Measurements from ENCODE around the gene NQO2. TPM values are rescaled to one million over a fixed set of nuclear protein-coding genes. Genes with fewer than 3 reads are reported as not detected.
"Not testable (repeated sequence)": the region's sequence is repeated elsewhere in the genome, so short reads cannot be mapped to it uniquely, and the experiment has no call there.

The NQO2 gene
- total and polyA plus RNA-seq, 4 experiments from 2014 or later = 34.2 to 53.1 (median 42.8) TPM

DNA sequence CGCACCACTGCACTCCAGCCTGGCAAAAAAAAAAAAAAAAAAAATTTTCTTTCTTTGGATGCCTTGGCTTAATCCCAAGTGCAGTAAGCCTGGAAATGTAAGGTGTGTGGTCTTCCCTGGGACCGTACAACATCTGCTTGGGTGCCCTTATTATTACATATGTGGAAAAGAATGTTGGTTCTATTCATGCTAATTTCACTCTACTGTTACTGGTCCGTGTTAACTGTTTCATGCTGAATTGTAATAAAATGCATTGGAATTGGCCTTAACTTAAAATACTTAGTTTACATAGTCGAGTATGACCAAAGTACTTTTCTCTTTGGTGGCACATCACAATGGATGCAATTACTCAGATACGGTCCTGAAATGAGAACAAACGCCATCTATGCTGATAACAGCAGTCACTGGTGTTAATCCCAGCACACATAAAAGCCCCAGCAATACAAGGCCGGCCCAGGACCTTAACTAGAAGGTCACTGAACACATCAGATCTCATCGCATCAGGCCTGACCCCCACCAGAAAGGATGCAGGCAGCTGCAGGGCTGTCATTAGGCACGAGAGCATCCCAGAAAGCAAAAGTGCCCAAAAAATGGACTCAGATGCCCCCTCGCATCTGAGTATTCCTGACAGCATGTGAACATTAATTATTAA lies 29.5 kb upstream of the NQO2 start:
- no peaks in the 10 kb centered on the region for H3K36me3 ChIP-seq (ENCODE audit: insufficient read depth, low read length)
- intact Hi-C loops (cut with micrococcal nuclease) = loop anchor here (2.0 kb wide), 1 partner anchor 27 kb away; no protein-coding TSS in a partner anchor
- Mint-ChIP-seq H3K4me1 (peaks cover 28 to 51% (median 31%) of the 10 kb centered on the region in 4 donors), H3K27ac (peak overlapping the region; percentile 69 to 93 (median 91)), H3K36me3 (peaks cover 0 to 2% of the 10 kb centered on the region in 2 donors), H3K9me3 (no peaks in the 10 kb centered on the region), H3K27me3 (peaks cover 0 to 2% of the 10 kb centered on the region in 2 donors), H3K4me3 (peak overlapping the region; percentile 81 to 91 (median 88))
- H3K4me1 ChIP-seq (ENCODE audit: insufficient read depth, low read length) = peaks cover 23% of the 10 kb centered on the region
- POLR2A ChIA-PET (ENCODE audit: partially characterized antibody) = no interaction called here
- CTCF ChIA-PET (ENCODE audit: partially characterized antibody) = no interaction called here
- DNase-seq = no peak
- H3K9me3 ChIP-seq (ENCODE audit: control insufficient read depth in 1 of 2, low read length in 2 of 2) = no peaks in the 10 kb centered on the region
- H3K4me3 ChIP-seq (ENCODE audit: low read length in 2 of 2) = no peak overlapping the region
- no peaks in the 10 kb centered on the region for H3K27me3 ChIP-seq (ENCODE audit: insufficient read depth, low read length)
- H3K27ac ChIP-seq (ENCODE audit: low read depth, low read length) = no peak overlapping the region

DNA sequence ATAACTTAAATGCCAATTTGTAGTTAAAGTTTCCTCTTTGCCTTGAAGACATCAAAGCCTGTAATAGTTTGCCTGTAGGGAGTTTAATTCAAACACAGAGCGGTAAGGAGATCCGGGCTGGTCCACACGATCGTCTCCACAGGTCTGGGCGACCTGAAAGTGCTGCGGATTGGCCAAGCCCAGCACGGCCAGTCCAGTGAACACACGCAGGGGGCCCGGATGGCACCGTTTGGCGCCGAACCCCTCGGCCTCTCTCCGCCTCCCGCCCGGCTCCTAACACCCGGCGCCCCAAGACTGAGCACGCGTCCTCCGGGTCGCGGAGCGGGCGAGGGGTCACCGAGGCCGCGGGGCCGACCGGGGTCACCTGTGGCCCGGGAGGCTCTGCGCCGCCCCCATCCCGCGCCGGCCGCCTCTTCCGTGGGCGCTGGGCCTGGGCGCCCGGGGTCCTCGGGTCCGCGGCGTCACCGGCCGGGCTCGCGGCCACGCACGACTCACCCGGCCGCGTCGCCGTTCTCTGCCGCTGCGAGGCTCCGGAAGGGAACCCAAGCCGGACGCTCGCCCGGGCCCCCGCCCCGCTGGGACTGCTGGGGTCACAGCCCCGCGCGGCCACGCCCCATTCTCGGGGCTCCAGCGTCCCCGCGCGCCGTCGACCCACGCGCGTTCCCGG lies 28.8 kb upstream of the NQO2 start:
- ChIA-PET CTCF (ENCODE audit: partially characterized antibody) (no interaction called here), POLR2A (ENCODE audit: partially characterized antibody) (interaction anchor here (0.6 to 1.6 kb wide), 7 partner anchors 13 to 129 kb away, joined by 3 to 27 read pairs (median 4); partner anchors contain the start of gene SERPINB1)
- intact Hi-C loops (cut with micrococcal nuclease) = loop anchor here (1.0 to 2.0 kb wide), 2 partner anchors 18 to 28 kb away; no protein-coding TSS in a partner anchor
- DNase-seq = peak; percentile 30 to 52 (median 37)
- peaks cover 0 to 2% of the 10 kb centered on the region in 2 donors for H3K27me3 Mint-ChIP-seq
- Histone ChIP-seq H3K27ac (ENCODE audit: low read depth, low read length) (peak overlapping the region; percentile 55), H3K4me1 (ENCODE audit: insufficient read depth, low read length) (peaks cover 21% of the 10 kb centered on the region), H3K36me3 (ENCODE audit: insufficient read depth, low read length) (no peaks in the 10 kb centered on the region), H3K4me3 (ENCODE audit: low read length in 2 of 2) (peak overlapping the region in 1 of 2 donors; percentile 60), H3K27me3 (ENCODE audit: insufficient read depth, low read length) (no peaks in the 10 kb centered on the region), H3K9me3 (ENCODE audit: control insufficient read depth in 1 of 2, low read length in 2 of 2) (no peaks in the 10 kb centered on the region)
- peak overlapping the region; percentile 69 to 93 (median 91) for H3K27ac Mint-ChIP-seq
- H3K4me3 Mint-ChIP-seq = peak overlapping the region; percentile 81 to 92 (median 89)
- H3K36me3 Mint-ChIP-seq = peaks cover 0 to 2% of the 10 kb centered on the region in 2 donors
- no peaks in the 10 kb centered on the region for H3K9me3 Mint-ChIP-seq
- peaks cover 27 to 50% (median 30%) of the 10 kb centered on the region in 4 donors for H3K4me1 Mint-ChIP-seq

DNA sequence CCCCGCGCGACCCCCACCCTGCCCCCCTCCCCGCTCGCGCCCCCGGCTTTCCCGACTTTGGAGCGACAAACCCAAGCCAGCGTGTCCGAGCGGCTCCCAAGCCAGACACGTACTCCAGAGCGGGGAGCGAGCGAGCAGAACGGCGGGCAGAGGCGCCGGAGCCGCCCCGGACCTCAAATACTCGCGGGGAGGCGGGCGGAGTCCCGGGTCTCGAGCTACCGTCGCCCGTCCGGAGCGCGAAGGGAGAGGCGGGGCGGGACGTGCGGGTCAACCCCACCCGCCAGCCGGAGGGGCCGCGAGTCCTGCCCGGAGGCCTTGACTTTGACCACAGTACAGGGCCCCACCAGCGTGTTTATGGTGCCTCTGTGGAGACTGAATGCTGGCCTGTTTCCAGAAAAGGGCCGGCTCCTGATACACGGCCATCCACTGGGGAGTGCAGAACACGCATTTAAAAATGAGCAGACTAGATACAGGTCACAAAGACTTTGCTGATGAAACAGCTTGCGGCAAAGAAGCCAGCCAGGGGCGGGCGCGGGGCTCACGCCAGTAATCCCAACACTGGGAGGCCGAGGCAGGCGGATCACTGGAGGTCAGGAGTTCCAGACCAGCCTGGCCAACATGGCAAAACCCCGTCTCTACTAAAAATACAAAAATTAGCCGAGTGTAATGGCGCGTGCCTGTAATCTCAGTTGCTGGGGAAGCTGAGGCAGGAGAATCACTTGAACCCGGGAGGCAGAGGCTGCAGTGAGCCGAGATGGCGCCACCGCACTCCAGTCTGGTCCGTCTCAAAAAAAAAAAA lies 28.1 kb upstream of the NQO2 start, which contains the start of gene SERPINB6:
SERPINB6 (minus strand) TSS at position 148 of the 799 bp plus-strand sequence. CDS start 12,235 bp downstream, outside the sequence.
- DNase-seq = peak; percentile 42 to 50 (median 49)
- Mint-ChIP-seq H3K4me1 (peaks cover 25 to 44% (median 29%) of the 10 kb centered on the region in 4 donors), H3K27me3 (peaks cover 1 to 2% of the 10 kb centered on the region in 2 donors), H3K27ac (peak within 1 kb of the TSS; percentile 85 to 96 (median 91)), H3K36me3 (peaks cover 0 to 2% of the 10 kb centered on the region in 2 donors), H3K4me3 (peak within 1 kb of the TSS; percentile 87 to 93 (median 90)), H3K9me3 (no peaks in the 10 kb centered on the region)
- Histone ChIP-seq H3K36me3 (ENCODE audit: insufficient read depth, low read length) (no peaks in the 10 kb centered on the region), H3K27me3 (ENCODE audit: insufficient read depth, low read length) (no peaks in the 10 kb centered on the region), H3K9me3 (ENCODE audit: control insufficient read depth in 1 of 2, low read length in 2 of 2) (no peaks in the 10 kb centered on the region), H3K27ac (ENCODE audit: low read depth, low read length) (peak within 1 kb of the TSS; percentile 55), H3K4me3 (ENCODE audit: low read length in 2 of 2) (peak within 1 kb of the TSS in 1 of 2 donors; percentile 60), H3K4me1 (ENCODE audit: insufficient read depth, low read length) (peaks cover 16% of the 10 kb centered on the region)
- POLR2A ChIA-PET (ENCODE audit: partially characterized antibody) = interaction anchor here (0.6 to 1.6 kb wide), 10 partner anchors 12 to 130 kb away, joined by 3 to 27 read pairs (median 4); partner anchors contain the start of gene SERPINB1
- intact Hi-C loops (cut with micrococcal nuclease) = loop anchor here (1.0 to 2.0 kb wide), 2 partner anchors 18 to 29 kb away; no protein-coding TSS in a partner anchor
- CTCF ChIA-PET (ENCODE audit: partially characterized antibody) = no interaction called here

- CTCF ChIA-PET (ENCODE audit: partially characterized antibody); DNase-seq; H3K36me3 Mint-ChIP-seq; intact Hi-C loops (cut with micrococcal nuclease); H3K27ac ChIP-seq (ENCODE audit: low read depth, low read length); H3K9me3 ChIP-seq (ENCODE audit: control insufficient read depth in 1 of 2, low read length in 2 of 2); H3K4me3 ChIP-seq (ENCODE audit: low read length in 2 of 2); H3K9me3 Mint-ChIP-seq; H3K27me3 ChIP-seq (ENCODE audit: insufficient read depth, low read length); H3K27me3 Mint-ChIP-seq; H3K36me3 ChIP-seq (ENCODE audit: insufficient read depth, low read length): not testable (repeated sequence)
- Mint-ChIP-seq H3K4me3 (peak overlapping the region; percentile 87 to 93 (median 90)), H3K27ac (peak overlapping the region; percentile 85 to 96 (median 89)), H3K4me1 (peaks cover 24 to 41% (median 26%) of the 10 kb centered on the region in 4 donors)
- peaks cover 11% of the 10 kb centered on the region for H3K4me1 ChIP-seq (ENCODE audit: insufficient read depth, low read length)
- POLR2A ChIA-PET (ENCODE audit: partially characterized antibody) = interaction anchor here (0.8 to 1.6 kb wide), 8 partner anchors 12 to 36 kb away, joined by 3 to 27 read pairs (median 4); no protein-coding TSS in a partner anchor
These were observed 27.5 kb upstream of the NQO2 start for GRCh38 chr6:2972219-2972487.

- H3K36me3 Mint-ChIP-seq; H3K9me3 ChIP-seq (ENCODE audit: control insufficient read depth in 1 of 2, low read length in 2 of 2); H3K27ac ChIP-seq (ENCODE audit: low read depth, low read length); H3K27me3 Mint-ChIP-seq; intact Hi-C loops (cut with micrococcal nuclease); H3K36me3 ChIP-seq (ENCODE audit: insufficient read depth, low read length); H3K27me3 ChIP-seq (ENCODE audit: insufficient read depth, low read length); H3K4me3 ChIP-seq (ENCODE audit: low read length in 2 of 2); H3K9me3 Mint-ChIP-seq; DNase-seq: not testable (repeated sequence)
- CTCF ChIA-PET (ENCODE audit: partially characterized antibody) = interaction anchor here (0.9 kb wide), 1 partner anchor 14 kb away, joined by 3 read pairs; no protein-coding TSS in a partner anchor
- Mint-ChIP-seq H3K4me3 (peak overlapping the region; percentile 20 to 93 (median 90)), H3K27ac (peak overlapping the region in 5 of 7 donors; percentile 15 to 89 (median 48)), H3K4me1 (peaks cover 21 to 35% (median 24%) of the 10 kb centered on the region in 4 donors)
- POLR2A ChIA-PET (ENCODE audit: partially characterized antibody) = interaction anchor here (0.7 to 1.6 kb wide), 3 partner anchors 17 to 36 kb away, joined by 3 to 27 read pairs (median 4); no protein-coding TSS in a partner anchor
- H3K4me1 ChIP-seq (ENCODE audit: insufficient read depth, low read length) = peaks cover 11% of the 10 kb centered on the region
These were observed 27.0 kb upstream of the NQO2 start for GRCh38 chr6:2972685-2973084.

DNA sequence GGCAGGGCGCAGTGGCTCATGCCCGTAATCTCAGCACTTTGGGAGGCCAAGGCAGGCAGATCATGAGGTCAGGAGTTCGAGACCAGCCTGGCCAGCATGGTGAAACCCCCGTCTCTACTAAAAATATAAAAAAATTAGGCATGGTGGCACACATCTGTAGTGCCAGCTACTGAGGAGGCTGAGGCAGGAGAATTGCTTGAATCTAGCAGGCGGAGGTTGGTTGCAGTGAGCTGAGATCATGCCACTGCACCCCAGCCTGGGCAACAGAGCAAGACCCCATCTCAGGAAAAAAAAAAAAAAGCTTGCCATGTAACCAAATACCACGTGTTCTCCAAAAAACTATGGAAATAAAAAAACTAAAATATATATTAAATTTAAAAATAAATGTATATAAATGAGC lies 26.5 kb upstream of the NQO2 start:
- H3K4me3 Mint-ChIP-seq = peak overlapping the region in 1 of 8 donors; percentile 90
- DNase-seq; intact Hi-C loops (cut with micrococcal nuclease); H3K9me3 Mint-ChIP-seq; H3K36me3 Mint-ChIP-seq; H3K27me3 Mint-ChIP-seq; H3K27ac ChIP-seq (ENCODE audit: low read depth, low read length); H3K27me3 ChIP-seq (ENCODE audit: insufficient read depth, low read length); H3K4me3 ChIP-seq (ENCODE audit: low read length in 2 of 2); H3K36me3 ChIP-seq (ENCODE audit: insufficient read depth, low read length); H3K9me3 ChIP-seq (ENCODE audit: control insufficient read depth in 1 of 2, low read length in 2 of 2): not testable (repeated sequence)
- ChIA-PET POLR2A (ENCODE audit: partially characterized antibody) (interaction anchor here (0.7 kb wide), 1 partner anchor 18 kb away, joined by 3 read pairs; no protein-coding TSS in a partner anchor), CTCF (ENCODE audit: partially characterized antibody) (interaction anchor here (0.9 kb wide), 1 partner anchor 14 kb away, joined by 3 read pairs; no protein-coding TSS in a partner anchor)
- peaks cover 11% of the 10 kb centered on the region for H3K4me1 ChIP-seq (ENCODE audit: insufficient read depth, low read length)
- peaks cover 18 to 31% (median 23%) of the 10 kb centered on the region in 4 donors for H3K4me1 Mint-ChIP-seq
- peak overlapping the region in 2 of 7 donors; percentile 17 to 48 for H3K27ac Mint-ChIP-seq
